ENCODE measurements around the gene DNAH6.

DNA sequence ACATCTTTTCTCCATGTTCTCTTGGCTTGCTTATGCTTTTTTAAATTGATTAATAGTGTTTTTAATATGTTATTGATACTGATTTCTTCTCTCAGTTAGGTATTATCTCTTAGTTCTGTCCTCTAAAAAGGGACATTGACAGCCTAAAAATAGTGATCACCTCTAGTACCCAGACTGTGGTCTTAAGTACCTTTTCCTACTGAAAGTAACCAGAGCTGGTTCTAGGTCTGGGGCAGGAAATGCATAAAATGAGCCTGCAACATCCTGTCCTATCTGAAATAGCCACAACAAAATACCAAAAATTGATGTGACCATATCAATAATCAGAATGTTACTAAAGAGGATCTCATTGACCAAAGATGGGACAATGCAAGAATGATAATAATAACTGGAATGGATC, 113.3 kb downstream of the DNAH6 start:
- TF ChIP-seq, protein P1, sequence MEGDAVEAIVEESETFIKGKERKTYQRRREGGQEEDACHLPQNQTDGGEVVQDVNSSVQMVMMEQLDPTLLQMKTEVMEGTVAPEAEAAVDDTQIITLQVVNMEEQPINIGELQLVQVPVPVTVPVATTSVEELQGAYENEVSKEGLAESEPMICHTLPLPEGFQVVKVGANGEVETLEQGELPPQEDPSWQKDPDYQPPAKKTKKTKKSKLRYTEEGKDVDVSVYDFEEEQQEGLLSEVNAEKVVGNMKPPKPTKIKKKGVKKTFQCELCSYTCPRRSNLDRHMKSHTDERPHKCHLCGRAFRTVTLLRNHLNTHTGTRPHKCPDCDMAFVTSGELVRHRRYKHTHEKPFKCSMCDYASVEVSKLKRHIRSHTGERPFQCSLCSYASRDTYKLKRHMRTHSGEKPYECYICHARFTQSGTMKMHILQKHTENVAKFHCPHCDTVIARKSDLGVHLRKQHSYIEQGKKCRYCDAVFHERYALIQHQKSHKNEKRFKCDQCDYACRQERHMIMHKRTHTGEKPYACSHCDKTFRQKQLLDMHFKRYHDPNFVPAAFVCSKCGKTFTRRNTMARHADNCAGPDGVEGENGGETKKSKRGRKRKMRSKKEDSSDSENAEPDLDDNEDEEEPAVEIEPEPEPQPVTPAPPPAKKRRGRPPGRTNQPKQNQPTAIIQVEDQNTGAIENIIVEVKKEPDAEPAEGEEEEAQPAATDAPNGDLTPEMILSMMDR (IDR thresholded peaks at IDR 0.05; ENCODE audit: low read depth, low read length) = no peak
- TF ChIP-seq EZH2phosphoT487 (IDR thresholded peaks at IDR 0.05; ENCODE audit: low read depth) = no peak

Measured in OCI-LY3 (cell line).